ENCODE results near the gene STAT3. TPM values are rescaled to one million over a fixed set of nuclear protein-coding genes. Genes with fewer than 3 reads are reported as not detected.

STAT3 gene
- total and polyA plus RNA-seq, 2 experiments from 2014 or later: 82.1 to 82.7 TPM

- Histone ChIP-seq H3K4me1 (ENCODE audit: low read depth) (peaks cover 6% of the 10 kb centered on the region), H3K36me3 (peaks cover 39% of the 10 kb centered on the region), H3K27me3 (no peaks in the 10 kb centered on the region), H3K27ac (peak overlapping the region; percentile 63), H3K9me3 (ENCODE audit: low read depth) (no peaks in the 10 kb centered on the region), H3K4me3 (no peak overlapping the region)
- no peak for TF ChIP-seq CTCF (IDR thresholded peaks at IDR 0.05; ENCODE audit: low read depth, low read length)
- DNase-seq (ENCODE audit: low read depth in 1 of 2, low spot score in 1 of 2): no peak
These were observed 47.5 kb downstream of the STAT3 start for GRCh38 chr17:42340691-42341127.

- H3K36me3 ChIP-seq: peaks cover 44% of the 10 kb centered on the region
- no peaks in the 10 kb centered on the region for H3K27me3 ChIP-seq
- TF ChIP-seq CTCF (IDR thresholded peaks at IDR 0.05; ENCODE audit: low read depth, low read length): no peak
- DNase-seq (ENCODE audit: low read depth in 1 of 2, low spot score in 1 of 2): no peak
- H3K27ac ChIP-seq: no peak overlapping the region
- no peaks in the 10 kb centered on the region for H3K9me3 ChIP-seq (ENCODE audit: low read depth)
- H3K4me1 ChIP-seq (ENCODE audit: low read depth): no peaks in the 10 kb centered on the region
- H3K4me3 ChIP-seq: no peak overlapping the region
These were observed 49.0 kb downstream of the STAT3 start for GRCh38 chr17:42339221-42339620.

- H3K36me3 ChIP-seq: peaks cover 48% of the 10 kb centered on the region
- no peak for DNase-seq (ENCODE audit: low read depth in 1 of 2, low spot score in 1 of 2)
- H3K27me3 ChIP-seq: no peaks in the 10 kb centered on the region
- no peak for TF ChIP-seq CTCF (IDR thresholded peaks at IDR 0.05; ENCODE audit: low read depth, low read length)
- no peaks in the 10 kb centered on the region for H3K9me3 ChIP-seq (ENCODE audit: low read depth)
- H3K27ac ChIP-seq: no peak overlapping the region
- no peak overlapping the region for H3K4me3 ChIP-seq
- H3K4me1 ChIP-seq (ENCODE audit: low read depth): no peaks in the 10 kb centered on the region
These were observed 49.7 kb downstream of the STAT3 start for GRCh38 chr17:42338427-42338985.

GRCh38 chr17:42337442-42337841 is 50.8 kb downstream of the STAT3 start:
- peaks cover 56% of the 10 kb centered on the region for H3K36me3 ChIP-seq
- H3K4me1 ChIP-seq (ENCODE audit: low read depth): no peaks in the 10 kb centered on the region
- H3K9me3 ChIP-seq (ENCODE audit: low read depth): no peaks in the 10 kb centered on the region
- no peak overlapping the region for H3K27ac ChIP-seq
- no peak for DNase-seq (ENCODE audit: low read depth in 1 of 2, low spot score in 1 of 2)
- TF ChIP-seq CTCF (IDR thresholded peaks at IDR 0.05; ENCODE audit: low read depth, low read length): no peak
- H3K27me3 ChIP-seq: no peaks in the 10 kb centered on the region
- H3K4me3 ChIP-seq: no peak overlapping the region

GRCh38 chr17:42334677-42335076 is 53.6 kb downstream of the STAT3 start:
- H3K4me3 ChIP-seq: no peak overlapping the region
- no peaks in the 10 kb centered on the region for H3K27me3 ChIP-seq
- no peaks in the 10 kb centered on the region for H3K4me1 ChIP-seq (ENCODE audit: low read depth)
- no peak overlapping the region for H3K27ac ChIP-seq
- TF ChIP-seq CTCF (IDR thresholded peaks at IDR 0.05; ENCODE audit: low read depth, low read length): peak; percentile 16
- no peak for DNase-seq (ENCODE audit: low read depth in 1 of 2, low spot score in 1 of 2)
- H3K9me3 ChIP-seq (ENCODE audit: low read depth): no peaks in the 10 kb centered on the region
- peaks cover 64% of the 10 kb centered on the region for H3K36me3 ChIP-seq
